ENCODE measurements around the gene PRKN. TPM values are rescaled to one million over a fixed set of nuclear protein-coding genes. Genes with fewer than 3 reads are reported as not detected.
"Not testable (repeated sequence)": the region's sequence is repeated elsewhere in the genome, so short reads cannot be mapped to it uniquely, and the experiment has no call there.

PRKN gene
- total RNA-seq, 1 donor from 2014 or later: 25.5 TPM

DNA sequence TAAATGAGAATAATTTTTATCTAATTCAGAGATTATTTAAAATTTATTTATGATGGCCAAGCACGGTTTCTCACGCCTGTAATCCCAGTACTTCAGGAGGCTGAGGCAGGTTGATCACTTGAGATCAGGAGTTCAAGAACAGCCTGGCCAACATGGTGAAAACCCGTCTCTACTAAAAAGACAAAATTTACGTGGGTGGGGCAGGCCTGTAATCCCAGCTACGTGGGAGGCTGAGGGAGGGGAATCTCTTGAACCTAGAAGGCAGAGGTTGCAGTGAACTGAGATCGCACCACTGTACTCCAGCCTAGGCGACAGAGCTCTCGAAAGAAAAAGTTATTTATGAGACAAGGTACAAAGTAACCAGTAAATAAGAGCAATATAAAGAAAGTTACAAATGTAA lies 1394.2 kb downstream of the PRKN start:
- no peaks in the 10 kb centered on the region for H3K4me1 ChIP-seq
- intact Hi-C loops (cut with micrococcal nuclease): no loop called here
- no peak overlapping the region for H3K27ac ChIP-seq (replicated peaks)
- H3K36me3 ChIP-seq: no peaks in the 10 kb centered on the region
- no peaks in the 10 kb centered on the region for H3K27me3 ChIP-seq (ENCODE audit: low read depth)
- TF ChIP-seq, protein P1, sequence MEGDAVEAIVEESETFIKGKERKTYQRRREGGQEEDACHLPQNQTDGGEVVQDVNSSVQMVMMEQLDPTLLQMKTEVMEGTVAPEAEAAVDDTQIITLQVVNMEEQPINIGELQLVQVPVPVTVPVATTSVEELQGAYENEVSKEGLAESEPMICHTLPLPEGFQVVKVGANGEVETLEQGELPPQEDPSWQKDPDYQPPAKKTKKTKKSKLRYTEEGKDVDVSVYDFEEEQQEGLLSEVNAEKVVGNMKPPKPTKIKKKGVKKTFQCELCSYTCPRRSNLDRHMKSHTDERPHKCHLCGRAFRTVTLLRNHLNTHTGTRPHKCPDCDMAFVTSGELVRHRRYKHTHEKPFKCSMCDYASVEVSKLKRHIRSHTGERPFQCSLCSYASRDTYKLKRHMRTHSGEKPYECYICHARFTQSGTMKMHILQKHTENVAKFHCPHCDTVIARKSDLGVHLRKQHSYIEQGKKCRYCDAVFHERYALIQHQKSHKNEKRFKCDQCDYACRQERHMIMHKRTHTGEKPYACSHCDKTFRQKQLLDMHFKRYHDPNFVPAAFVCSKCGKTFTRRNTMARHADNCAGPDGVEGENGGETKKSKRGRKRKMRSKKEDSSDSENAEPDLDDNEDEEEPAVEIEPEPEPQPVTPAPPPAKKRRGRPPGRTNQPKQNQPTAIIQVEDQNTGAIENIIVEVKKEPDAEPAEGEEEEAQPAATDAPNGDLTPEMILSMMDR (IDR thresholded peaks at IDR 0.05; ENCODE audit: borderline replicate concordance): no peak
- DNase-seq: no peak
- no peaks in the 10 kb centered on the region for H3K9me3 ChIP-seq (replicated peaks)
- no peak overlapping the region for H3K4me3 ChIP-seq

DNA sequence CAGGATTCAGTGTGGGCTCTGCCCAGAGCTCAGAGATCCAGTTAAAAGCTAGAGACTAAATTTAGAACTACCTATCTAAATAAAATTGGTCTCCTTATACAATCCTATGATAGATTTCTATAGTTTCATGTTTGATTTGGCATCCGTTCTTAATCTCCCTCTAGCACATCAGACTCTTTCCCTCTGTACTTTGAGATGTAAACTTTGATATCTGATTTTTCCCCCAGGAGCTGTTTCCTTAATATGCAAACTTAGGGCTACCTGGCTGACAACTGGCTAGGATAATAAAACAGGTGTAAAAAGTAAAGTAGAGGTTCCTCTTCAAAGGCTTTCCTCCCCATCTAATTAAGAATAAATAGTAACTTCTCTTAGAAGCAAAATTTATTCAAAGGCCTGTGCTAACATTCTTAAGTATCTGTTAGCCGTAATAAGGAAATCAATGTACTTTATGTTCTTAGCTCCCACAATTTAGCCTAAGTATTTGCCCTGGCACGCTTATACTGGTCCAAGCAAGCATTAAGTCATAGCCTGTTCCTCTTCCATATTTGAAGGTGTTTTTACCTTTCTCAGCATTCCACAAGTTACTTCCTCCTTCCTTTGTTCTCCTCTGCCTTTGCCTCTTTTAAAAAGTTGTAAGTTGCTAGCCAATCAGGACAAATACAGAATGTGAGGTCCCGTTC lies 1396.0 kb downstream of the PRKN start:
- H3K9me3 ChIP-seq (replicated peaks); H3K27ac ChIP-seq (replicated peaks); H3K4me3 ChIP-seq; H3K27me3 ChIP-seq (ENCODE audit: low read depth); DNase-seq; H3K36me3 ChIP-seq; H3K4me1 ChIP-seq; intact Hi-C loops (cut with micrococcal nuclease): not testable (repeated sequence)

DNA sequence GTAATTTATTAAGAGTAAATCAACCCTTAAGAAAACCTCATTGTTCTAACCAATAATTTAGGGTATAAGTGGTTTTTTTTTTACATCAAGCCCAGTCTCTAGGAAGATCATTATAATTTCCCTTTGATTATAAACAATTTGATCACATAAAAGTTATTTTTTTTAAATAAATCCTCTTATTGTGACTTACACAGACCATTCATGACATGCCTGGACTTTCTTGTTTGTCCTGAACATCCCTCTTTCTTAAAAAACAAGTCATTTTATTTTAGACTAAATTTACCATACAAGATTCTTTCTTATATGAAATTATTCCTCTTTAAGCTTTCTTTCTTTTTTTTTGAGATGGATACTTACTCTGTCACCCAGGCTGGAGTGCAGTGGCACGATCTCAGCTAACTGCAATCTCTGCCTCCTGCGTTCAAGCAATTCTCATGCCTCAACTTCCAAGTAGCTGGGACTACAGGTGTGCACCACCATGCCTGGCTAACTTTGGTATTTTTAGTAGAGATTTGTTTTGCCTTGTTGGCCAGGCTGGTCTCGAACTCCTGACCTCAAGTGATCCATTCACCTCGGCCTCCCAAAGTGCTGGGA lies 1400.1 kb downstream of the PRKN start:
- TF ChIP-seq, protein P1 (IDR thresholded peaks at IDR 0.05; ENCODE audit: borderline replicate concordance): no peak
- intact Hi-C loops (cut with micrococcal nuclease): no loop called here
- Histone ChIP-seq H3K4me1 (no peaks in the 10 kb centered on the region), H3K27ac (replicated peaks) (no peak overlapping the region), H3K9me3 (replicated peaks) (peaks cover 10% of the 10 kb centered on the region), H3K4me3 (no peak overlapping the region), H3K36me3 (no peaks in the 10 kb centered on the region), H3K27me3 (ENCODE audit: low read depth) (no peaks in the 10 kb centered on the region)
- no peak for DNase-seq

DNA sequence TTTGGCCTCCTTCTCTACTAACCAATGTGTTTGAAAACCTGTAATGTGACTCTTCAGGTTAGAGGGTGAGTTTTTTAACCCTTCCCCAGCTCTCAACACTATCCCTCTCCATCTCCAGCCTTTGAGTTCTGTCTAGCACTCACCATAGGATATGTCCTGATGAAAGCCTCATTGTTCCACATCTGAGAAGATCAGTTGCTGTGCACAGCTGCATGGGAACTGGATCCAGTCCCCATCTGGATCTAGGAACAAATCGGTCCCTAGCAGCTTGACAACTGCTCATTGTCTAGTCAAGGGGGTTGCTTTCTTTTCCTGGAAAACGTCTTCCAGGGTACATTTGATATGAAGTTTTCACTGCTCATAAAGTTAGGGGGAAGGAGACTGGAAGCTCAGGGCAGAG lies 1408.3 kb downstream of the PRKN start:
- TF ChIP-seq, protein P1 (IDR thresholded peaks at IDR 0.05; ENCODE audit: borderline replicate concordance): no peak
- peaks cover 5% of the 10 kb centered on the region for H3K9me3 ChIP-seq (replicated peaks)

DNA sequence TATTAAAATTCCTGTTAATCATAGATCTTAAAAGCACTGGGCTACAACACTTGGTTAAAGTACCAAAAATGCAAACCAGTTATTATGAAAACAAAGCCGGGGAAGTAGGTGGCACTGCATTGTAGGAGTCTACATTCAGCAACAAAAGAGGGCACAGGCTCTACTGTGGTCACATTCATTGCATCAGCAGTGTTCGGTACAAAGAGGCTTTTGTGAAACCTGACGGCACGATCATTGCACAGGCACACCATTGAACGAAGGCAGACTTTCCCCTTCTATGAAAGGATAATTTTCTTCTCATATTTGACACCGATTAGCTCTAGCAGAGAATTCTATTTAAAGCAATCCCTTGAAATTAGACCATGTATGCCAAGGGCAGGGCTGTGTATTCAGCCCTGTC lies 1409.1 kb downstream of the PRKN start:
- Histone ChIP-seq H3K9me3 (replicated peaks) (peaks cover 5% of the 10 kb centered on the region), H3K4me1 (no peaks in the 10 kb centered on the region), H3K27me3 (ENCODE audit: low read depth) (no peaks in the 10 kb centered on the region), H3K27ac (replicated peaks) (no peak overlapping the region), H3K36me3 (no peaks in the 10 kb centered on the region), H3K4me3 (no peak overlapping the region)
- no peak for DNase-seq
- TF ChIP-seq, protein P1 (IDR thresholded peaks at IDR 0.05; ENCODE audit: borderline replicate concordance): no peak
- intact Hi-C loops (cut with micrococcal nuclease): no loop called here

More for the DNA sequence above, 1408.3 kb downstream of the PRKN start:
- Histone ChIP-seq H3K27me3 (ENCODE audit: low read depth) (no peaks in the 10 kb centered on the region), H3K36me3 (no peaks in the 10 kb centered on the region), H3K4me3 (no peak overlapping the region), H3K4me1 (no peaks in the 10 kb centered on the region), H3K27ac (replicated peaks) (no peak overlapping the region)
- no peak for DNase-seq
- intact Hi-C loops (cut with micrococcal nuclease): no loop called here

DNA sequence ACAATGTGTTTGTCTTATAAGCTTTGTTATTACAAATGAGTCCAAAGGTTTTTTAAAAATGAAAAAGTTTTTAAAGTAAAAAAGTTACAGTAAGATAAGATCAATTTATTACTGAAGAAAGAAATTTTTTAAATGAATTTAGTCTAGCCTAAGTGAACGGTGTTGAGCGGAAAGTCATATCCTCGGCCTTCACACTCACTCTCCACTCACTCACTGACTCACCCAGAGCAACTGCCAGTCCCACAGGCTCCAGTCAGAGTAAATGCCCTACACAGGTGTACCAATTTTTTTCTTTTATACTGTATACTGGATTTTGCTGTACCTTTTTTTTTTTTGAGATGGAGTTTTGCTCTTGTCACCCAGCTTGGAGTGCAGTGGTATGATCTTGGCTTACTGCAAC lies 1411.0 kb downstream of the PRKN start:
- H3K27ac ChIP-seq (replicated peaks): no peak overlapping the region
- TF ChIP-seq, protein P1 (IDR thresholded peaks at IDR 0.05; ENCODE audit: borderline replicate concordance): no peak
- intact Hi-C loops (cut with micrococcal nuclease): no loop called here
- DNase-seq: no peak
- H3K4me3 ChIP-seq: no peak overlapping the region
- no peaks in the 10 kb centered on the region for H3K4me1 ChIP-seq
- peaks cover 5% of the 10 kb centered on the region for H3K9me3 ChIP-seq (replicated peaks)
- H3K36me3 ChIP-seq: no peaks in the 10 kb centered on the region
- no peaks in the 10 kb centered on the region for H3K27me3 ChIP-seq (ENCODE audit: low read depth)

DNA sequence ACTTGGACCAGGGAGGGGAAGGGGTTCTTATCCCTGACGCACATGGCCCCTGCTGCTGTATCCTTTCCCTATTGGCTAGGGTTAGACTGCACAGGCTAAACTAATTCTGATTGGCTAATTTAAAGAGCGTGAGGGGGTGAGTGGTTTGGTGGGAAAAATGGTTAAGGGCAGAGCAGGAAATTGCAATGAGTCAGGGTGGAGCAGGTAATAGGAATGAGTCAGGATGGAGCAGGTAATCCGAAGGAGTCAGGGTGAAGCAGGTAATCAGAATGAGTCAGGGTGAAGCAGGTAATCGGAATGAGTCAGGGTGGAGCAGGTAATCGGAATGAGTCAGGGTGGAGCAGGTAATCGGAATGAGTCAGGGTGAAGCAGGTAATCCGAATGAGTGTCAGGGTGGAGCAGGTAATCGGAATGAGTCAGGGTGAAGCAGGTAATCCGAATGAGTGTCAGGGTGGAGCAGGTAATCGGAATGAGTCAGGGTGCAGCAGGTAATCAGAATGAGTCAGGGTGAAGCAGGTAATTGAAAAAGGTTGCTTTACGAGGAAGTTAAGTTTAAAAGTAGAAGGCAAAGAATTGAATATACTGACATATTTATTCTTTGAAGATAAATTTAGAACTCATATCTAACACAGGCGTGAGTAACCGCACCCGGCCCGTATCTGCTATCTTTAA lies 1412.2 kb downstream of the PRKN start:
- H3K36me3 ChIP-seq; H3K9me3 ChIP-seq (replicated peaks); DNase-seq; H3K4me1 ChIP-seq; H3K4me3 ChIP-seq; intact Hi-C loops (cut with micrococcal nuclease); H3K27ac ChIP-seq (replicated peaks); H3K27me3 ChIP-seq (ENCODE audit: low read depth): not testable (repeated sequence)

DNA sequence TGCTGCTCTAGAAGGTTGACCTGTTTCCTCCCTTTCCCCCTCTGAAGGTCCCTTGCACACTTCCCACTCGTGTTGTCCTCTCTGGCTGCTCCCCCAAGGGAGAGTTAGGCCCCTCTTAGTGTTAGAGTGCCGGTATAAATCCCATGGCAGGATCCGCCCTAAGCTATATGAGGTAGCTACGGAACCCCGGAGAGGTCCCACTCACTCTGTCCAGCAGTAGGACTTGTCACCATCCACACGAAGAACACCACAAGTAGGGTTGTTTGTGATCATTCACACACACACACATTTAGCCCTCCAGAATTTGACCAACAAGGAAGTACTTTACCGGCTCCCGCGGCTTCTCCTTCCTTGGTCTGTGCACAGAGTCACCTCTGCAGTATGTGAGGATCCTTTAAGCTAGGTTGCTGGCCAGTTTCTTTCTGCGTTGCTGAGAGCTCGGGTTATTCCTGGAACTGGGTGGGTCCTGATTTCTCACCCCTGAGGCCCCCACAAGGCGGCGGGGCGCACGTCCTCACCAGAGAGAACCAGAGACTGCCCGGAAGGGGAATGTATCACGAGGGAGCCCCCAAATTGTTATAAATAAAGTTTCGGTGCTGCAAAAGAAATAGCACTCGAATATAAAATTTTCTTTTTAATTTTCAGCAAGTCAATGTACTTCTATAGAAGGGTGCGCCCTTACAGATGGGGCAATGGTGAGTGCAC lies 1412.9 kb downstream of the PRKN start:
- H3K4me1 ChIP-seq; H3K4me3 ChIP-seq; H3K9me3 ChIP-seq (replicated peaks); intact Hi-C loops (cut with micrococcal nuclease); DNase-seq; H3K27me3 ChIP-seq (ENCODE audit: low read depth); H3K27ac ChIP-seq (replicated peaks); H3K36me3 ChIP-seq: not testable (repeated sequence)
